COLO829 (cell line): ENCODE results near the gene MAP4.

ENCODE experiments used
- DNase-seq: peaks from one replicate; pipeline ENCODE4 v3.0.0; 2012; ENCODE audit warnings: low spot score

The MAP4 gene

DNA sequence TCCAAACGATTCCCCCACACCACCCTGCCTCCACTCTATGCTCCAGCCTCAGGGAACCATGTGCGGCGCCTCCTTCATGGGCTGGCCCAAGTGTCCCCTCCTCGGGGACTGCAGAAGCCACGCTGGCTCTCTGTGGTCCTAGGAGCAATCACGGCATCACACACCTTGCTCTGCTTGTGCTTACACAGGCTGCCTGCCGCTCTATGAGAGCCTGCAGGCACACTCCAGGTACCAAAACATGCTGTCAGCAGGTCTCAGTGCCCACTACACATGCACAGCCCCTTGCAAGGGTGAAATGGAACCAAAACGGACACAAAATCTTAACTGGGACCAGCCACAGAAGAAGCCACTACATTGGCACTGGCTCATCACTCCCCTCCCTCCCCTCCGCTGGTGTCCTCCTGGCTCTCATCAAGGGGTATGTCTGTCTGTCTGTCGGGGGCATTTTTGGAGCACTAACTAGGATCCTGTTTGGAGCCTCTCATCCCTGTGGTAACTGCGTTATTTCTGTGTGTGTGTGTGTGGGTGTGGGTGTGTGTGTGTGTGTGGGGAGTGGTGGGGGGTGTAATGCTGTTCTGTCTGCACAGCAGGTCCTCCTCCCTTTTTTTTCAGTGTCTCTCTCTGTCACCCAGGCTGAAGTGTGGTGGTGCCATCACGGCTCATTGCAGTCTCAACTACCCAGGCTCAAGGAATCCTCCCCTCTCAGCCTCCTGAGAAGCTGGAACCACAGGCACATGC, 152.7 kb downstream of the MAP4 start:
- no peak for DNase-seq

DNA sequence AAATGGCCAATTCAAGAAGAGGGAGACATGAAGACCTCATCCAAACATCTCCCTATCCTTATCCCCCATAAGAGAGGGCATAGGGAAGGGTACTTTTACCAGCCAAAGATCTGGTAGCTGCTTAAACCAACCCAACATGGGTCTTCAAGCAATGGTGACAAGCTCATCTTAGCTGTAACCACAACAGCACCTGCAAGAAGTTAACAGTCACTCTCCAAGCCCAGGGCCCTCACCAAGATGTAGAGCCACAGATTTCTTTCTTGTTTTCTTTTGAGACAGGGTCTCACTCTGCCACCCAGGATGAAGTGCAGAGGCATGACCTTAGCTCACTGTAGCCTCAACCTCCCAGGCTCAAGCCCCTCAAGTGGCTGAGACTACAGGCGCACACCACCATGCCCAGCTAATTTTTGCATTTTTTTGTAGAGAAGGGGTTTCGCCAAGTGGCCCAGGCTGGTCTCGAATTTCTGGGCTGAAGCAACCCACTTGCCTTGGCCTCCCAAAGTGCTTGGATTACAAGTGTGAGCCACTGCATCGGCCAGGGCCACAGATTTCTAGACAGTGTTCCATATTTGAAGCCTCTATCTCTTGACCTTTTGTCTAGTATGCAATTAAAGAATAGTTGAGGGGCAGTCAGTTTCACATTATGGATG, 156.1 kb downstream of the MAP4 start:
- DNase-seq, result no peak

DNA sequence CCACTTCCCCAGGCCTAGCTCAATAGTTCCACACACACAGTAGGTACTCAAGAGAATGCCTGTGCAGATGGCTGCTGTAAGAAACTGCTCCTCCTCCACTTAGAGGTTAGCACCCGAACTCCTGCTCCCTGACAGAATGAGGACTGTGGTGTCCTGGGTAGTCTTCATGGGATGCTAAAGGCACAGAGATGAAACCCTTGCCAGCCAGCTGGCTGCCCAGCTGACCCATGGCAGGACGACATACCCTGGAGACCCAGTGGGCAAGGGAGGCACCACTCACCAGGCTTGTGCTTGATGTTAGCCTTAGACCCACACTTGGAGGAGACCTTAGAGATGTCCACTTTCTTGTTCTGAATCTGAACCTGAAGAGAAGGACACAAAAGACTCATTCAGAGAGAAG, 159.1 kb downstream of the MAP4 start:
- DNase-seq, result no peak

DNA sequence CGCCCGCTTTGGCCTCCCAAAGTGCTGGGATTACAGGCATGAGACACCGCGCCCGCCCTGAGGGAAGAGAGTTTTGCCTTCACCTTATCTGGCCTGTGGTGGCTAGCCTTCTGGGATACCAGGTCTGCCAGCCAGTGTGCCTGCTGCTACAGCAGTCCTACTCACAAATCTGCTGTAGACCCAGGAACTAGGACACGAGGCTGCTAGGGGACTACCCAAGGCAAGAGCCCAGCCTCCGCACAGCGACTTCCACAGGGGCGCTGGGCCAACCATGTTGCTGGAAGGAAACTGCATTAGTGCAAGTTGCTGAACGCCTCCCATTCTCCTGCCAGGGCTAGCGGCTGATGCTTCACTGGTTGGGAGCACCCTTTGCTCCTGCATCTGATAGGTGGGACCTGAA, 159.5 kb downstream of the MAP4 start:
- DNase-seq, result no peak

DNA sequence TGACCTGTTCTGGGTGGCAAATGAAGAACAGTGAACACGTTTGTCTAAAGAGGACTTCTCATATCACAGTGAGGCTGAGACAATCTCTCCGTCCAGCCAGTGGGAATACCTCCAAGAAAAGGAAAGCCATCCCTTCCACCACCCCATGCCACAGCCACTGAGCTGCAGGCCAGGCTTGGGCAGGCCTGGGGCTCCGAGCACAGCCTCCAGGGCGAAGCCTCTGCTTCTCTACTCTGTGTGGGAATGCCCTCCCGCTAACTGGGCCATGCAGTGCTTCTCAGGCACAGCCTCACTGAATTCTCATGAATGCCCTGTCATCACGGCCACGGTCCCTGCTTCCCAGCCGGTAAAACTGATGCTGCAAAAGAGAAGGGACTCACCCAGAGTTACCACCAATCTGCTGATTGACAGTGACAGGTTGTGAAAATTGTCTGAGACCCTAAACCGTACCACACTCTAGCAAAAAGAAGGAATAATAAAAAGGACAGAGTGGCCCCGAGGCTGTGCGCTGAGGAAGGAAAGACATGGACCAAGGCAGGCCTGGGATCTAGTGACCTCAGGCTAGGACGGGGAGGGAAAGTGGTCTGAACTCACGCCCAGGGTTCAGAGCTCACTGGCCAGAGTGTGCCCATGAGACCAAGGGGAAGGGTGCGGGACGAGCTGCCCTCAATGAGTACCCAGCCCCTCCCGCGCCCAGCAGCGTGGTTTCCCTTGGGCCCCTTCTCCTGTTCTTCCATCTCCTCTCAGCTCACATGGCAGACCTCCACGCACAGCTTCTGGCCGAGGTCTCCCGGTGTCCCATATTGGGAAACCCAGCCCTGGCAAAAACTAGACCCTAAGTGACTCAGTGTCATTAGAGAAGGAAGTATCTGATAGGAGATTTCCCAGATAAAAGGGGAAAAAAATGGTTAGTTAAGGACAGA, 160.5 kb downstream of the MAP4 start:
- no peak for DNase-seq

DNA sequence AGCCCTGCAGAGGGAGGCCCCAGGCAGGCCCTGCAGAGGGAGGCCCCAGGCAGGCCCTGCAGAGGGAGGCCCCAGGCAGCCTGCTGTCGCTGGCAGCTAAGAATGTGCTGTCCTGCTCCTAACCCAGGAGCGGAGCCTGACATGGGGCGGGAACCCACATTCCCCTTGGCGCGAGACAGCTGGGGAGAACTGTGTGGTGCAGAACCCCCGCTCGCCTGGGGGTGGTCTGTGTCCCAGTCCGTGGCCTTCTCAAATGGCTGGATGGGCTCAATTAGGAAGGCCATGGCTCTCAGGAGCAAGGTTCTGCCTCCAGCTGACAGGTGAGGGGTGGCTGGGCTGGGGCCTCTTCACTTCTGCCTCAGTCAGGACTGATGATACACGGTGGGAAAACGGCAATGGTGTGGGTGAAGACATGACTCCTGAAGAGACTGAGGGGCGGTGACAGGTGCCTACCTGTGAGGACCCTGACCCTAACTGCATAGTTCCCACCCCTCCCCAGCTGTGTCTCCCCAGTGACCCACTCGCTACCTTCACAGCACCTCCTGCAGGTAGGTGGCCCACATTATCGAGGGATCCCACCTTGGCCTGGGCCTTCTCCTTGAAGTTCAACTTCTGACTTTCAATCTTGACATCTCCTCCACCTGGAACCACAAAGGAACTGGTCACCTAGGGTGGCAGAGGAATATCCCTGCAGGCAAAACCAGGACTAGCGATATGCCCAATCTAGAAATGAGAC, 161.3 kb downstream of the MAP4 start:
- DNase-seq, result no peak

DNA sequence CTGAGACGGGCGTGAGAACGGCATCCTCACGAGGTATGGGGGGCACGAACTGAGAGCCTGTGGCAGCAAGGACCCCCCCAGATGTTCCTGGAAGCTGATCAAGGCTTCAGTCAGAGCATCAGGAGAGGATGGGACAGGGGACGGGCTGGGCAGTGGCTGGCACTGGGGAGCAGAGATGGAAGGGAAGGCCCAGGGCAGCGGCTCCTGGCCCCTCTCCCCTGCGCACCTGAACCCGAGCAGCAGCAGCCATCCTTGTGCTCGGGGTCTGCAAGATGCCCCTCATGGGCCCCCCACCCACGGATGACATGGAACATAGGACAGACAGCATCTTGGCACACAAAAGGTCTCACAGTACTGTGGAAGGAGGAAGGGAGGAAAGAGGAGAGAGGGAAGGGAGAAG, 161.9 kb downstream of the MAP4 start:
- no peak for DNase-seq

DNA sequence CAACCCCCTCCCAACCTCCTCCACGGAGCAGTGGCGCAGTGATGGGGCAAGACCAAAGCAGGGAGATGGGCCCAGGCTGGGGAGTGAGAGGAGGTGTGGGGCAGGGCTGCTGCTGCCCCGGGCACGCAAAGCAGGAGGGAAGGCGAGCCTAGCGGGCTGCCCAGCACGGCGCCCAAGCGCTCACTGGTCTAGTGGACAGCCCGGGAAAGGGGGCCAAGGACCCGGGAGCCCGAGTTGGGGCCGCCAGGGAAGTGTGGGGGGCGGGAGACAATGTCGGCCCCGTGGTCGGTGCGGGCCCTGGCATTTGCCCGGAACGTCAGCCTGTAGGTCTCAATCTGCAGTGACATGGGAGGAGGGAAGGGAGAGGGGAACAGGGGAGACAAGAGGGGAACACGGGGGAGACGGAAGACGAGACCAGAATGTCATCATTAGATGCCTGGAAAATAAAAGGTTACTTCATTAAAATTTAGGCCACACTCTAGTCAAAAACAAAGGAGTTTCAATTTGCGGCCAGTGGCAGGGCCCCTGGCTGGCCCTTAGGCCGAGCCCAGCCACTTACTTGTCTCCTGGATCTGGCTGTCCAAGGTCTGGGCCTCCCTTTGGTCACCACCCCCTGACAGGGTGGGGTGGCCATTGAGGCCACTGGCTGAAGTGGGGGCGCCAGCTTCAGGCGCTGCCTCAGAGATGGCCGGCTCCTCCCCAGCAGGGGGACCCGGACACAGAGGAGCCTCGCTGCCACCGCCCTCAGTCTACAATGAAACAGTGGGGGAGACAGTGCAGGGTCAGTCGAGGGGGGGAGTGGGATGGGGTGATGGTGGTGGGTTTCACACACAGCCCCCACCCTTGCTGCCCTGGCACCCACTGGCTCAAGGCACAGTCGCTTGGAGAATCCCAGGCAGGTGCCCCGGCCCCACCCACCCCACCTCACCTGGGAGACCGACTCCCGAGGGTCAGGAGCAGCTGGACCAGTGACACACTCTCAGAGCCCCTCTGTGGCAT, 163.3 kb downstream of the MAP4 start:
- DNase-seq, result no peak

DNA sequence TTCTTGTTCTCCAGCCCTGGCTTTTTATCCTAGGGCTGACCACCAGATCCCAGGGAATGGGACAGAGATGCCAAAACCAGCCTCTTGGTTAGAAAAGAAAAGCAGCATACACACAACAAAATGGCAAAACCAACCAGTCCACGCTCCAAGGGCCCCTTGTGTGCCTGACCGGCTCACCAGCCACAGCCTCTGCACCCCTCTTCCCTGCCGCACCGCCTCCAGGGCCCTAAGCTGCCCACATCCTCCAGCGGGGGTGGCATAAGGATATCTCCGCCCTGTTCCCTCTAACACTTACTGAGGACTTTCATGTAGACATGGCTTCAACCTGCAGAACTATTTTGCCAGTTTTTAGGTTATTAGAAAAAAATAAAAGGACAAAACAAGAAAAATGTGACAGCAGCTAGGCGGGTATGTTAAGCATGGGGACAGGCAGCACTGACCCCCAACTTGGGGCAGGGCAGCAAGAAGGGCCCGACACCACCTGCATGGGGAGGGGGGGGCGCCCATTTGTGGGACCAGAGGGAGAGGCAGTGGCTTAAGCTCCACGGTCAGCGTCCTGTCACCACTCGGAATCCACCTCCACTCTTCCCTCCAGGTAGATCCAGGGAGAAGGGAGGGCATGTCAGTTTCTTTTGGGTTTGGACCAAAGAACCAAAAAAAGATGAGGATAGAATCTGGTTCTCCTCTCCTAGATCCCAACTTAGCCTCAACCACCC, 164.2 kb downstream of the MAP4 start:
- no peak for DNase-seq

DNA sequence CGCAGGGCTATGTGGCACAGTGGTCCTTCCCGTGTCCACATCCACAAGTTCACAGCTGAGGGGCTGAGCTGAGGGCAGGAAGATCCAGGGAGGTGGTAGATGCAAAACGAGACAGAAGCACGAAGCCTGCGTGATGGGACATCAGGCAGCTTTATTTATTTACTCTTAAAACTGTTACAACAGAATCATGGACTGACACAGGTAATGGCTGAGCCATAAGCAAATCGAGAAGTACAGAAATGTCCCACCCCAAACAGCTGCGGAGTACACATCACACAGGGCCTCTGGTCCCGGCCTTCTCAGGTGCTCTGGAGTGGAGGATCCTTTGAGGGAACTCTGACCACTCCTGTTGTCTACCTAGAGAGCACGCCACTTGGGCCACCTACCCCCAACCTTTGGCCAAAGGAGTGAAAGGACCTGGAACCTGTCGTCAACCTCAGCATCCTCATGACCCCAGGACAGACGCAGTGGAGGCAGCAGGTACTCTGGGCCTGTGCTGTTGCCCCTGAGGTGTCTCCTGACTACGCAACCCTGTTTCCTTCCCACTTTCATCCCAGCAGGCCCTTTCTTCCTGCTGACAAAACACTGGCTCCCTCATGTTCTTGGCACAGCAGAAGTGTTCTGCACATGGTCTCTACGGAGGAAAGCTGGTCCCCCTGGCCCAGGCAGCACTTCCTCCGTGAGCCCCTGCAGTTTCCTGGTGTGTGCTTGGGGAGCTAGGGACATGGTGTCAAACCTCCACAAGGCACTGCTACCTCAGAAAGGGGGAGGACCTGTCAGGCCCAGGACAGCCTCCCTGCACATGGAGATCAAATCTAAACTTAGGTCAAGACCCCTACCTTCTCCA, 165.4 kb downstream of the MAP4 start:
- DNase-seq, result no peak

DNA sequence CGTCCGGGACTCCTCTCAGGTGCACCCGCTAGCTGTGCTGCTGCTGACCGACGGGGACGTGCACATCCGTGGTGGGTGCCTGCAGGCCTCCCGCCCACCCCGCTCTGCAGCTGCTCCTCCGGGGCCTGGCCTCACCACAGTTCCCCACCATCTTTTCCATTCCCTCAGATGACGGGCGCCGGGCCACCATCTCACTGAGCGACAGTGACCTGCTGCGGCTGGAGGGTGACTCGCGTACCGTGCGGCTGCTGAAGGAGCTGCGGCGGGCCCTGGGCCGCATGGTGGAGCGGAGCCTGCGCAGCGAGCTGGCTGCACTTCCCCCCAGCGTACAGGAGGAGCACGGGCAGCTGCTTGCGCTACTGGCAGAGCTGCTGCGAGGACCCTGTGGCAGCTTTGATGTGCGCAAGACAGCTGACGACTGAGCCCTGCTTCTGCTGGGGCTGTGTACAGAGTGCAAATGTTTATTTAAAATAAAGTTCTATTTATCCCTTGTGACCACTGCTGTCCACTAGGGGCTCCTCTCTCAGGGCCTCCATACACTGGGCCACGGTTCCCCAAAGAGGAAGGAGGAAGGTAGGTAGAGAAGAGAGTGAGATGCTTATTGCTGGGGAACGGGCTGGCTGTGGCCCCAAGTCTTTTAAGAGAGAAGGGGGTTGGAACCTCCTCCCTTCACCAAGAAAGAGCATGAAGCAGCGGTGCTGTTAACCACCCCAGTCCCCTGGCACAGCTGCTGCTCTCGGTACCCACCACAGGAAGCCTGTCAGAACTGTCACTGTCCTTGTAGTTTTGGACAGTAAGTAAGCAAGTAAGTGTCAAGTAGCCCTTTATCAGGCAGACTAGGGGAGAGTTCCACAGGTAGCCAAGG, 166.3 kb downstream of the MAP4 start:
- no peak for DNase-seq

DNA sequence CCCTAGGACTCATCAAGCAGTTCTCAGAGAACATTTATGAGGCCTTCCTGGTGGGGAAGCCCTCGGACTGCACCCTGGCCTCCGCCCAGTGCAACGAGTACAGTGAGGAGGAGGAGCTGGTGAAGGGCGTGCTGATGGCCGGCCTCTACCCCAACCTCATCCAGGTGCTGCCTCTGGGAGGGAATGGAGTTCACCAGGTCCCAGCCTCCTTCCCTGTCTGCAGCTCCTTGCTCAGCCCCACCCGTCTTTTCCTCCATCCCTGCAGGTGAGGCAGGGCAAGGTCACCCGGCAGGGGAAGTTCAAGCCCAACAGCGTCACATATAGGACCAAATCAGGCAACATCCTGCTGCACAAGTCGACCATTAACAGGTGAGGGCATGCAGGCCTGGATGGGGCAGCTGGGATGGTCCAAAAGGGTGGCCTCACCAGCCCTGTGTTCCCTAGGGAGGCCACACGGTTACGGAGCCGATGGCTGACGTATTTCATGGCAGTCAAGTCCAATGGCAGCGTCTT, 167.0 kb downstream of the MAP4 start:
- DNase-seq, result no peak

DNA sequence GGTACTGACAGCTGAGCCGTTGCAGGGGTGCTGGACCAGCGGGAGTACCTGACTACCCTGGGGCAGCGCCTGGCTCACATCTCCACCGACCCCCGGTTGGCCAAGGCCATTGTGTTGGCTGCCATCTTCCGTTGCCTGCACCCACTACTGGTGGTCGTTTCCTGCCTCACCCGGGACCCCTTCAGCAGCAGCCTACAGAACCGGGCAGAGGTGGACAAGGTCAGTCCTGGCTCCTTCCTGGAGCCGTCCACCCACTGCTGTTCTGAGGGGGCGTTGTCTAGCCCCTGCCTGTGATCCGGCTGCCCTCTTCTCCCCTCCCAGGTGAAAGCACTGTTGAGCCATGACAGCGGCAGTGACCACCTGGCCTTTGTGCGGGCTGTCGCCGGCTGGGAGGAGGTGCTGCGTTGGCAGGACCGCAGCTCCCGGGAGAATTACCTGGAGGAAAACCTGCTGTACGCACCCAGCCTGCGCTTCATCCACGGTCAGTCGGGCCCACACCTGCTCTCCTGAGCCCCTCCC, 167.6 kb downstream of the MAP4 start:
- DNase-seq, result no peak

DNA sequence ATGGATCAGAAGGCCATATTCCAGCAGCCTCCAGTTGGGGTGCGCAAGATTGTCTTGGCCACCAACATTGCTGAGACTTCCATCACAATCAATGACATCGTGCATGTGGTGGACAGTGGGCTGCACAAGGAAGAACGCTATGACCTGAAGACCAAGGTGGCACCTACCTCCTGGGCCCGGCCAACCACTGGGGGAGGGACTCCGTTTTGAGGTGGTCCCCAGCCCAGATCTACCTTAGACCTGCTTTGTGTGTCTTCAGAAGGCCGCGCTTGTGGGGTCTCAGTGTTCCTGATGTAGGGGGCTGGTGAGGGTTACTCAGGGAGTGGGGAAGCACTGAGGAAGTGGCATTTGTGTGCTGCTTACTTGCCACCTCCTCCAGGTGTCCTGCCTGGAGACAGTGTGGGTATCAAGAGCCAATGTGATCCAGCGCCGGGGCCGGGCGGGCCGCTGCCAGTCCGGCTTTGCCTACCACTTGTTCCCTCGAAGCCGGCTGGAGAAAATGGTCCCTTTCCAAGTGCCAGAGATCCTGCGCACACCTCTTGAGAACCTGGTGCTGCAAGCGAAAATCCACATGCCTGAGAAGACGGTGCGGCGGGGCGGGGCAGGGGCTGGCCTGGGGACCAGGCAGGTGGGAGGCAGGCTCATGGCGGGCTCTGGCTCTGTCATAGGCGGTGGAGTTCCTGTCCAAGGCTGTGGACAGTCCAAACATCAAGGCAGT, 168.3 kb downstream of the MAP4 start:
- DNase-seq, result no peak

DNA sequence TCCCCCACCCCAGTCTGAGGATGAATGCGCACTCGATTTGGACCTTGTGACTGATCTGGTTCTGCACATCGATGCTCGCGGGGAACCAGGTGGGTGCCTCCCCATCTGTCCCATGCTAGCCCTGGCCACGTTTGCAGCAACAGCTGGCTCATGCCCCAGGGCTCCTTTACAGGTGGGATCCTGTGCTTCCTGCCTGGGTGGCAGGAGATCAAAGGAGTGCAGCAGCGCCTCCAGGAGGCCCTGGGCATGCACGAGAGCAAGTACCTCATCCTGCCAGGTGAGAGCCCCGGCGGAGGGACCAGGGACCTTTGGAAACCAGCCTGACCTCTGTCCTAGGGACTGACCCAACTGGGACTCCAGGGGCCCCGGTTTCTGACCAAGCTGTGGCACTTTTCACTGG, 169.0 kb downstream of the MAP4 start:
- no peak for DNase-seq

DNA sequence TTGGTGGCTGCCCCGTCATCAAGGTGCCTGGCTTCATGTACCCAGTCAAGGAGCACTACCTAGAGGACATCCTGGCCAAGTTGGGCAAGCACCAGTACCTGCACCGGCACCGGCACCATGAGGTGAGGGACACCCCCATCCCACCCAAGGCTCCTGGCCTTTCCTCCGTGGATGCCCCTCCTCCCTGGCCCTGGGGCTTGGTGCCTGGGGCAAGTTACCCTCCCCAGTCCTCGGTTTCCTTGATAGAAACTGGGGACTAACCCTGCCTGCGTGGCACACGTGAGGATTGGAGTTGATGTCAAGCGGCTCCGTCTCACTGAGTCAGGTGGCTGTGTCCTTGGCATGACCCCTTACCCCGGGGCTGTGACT, 169.4 kb downstream of the MAP4 start:
- DNase-seq, result no peak

DNA sequence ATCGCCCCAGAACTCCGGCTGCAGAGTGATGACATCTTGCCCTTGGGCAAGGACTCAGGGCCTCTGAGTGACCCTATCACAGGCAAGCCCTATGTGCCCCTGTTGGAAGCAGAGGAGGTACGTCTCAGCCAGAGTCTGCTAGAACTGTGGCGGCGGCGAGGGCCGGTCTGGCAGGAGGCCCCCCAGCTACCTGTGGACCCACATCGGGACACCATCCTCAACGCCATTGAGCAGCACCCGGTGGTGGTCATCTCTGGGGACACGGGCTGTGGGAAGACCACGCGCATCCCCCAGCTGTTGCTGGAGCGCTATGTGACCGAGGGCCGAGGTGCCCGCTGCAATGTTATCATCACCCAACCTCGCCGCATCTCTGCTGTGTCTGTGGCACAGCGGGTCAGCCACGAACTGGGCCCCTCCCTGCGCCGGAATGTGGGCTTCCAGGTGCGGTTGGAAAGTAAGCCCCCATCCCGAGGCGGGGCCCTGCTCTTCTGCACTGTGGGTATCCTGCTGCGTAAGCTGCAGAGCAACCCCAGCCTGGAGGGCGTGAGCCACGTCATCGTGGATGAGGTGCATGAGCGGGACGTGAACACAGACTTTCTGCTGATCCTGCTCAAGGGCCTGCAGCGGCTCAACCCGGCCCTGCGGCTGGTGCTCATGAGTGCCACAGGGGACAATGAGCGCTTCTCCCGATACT, 169.9 kb downstream of the MAP4 start:
- DNase-seq, result no peak
